ENCODE results near the gene CACNA2D3.

CACNA2D3 gene

DNA sequence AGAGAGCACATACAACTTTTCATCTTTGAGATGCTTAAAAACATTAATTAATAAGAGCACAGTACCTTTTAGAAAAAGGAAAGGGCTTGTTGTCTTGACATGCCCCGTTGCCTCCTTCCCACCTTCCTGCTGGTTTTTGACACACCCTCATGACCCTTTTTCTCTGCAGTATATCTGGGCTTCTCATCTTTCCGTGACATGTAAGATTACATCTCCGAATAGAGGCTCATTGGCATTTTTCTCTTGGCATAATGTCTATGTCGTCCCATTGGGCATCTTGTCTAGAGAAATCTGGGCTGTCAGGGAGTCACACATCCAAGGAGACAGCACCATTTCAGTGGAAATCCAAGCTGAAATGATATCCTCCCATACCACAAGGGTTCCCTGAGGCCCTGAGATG is 741.4 kb downstream of the CACNA2D3 start:
- DNase-seq, result no peak

- DNase-seq, result no peak
Measured at GRCh38 chr3:54865316-54865715, 743.0 kb downstream of the CACNA2D3 start.

- no peak for DNase-seq
Measured at GRCh38 chr3:54866251-54866650, 743.9 kb downstream of the CACNA2D3 start.

DNA sequence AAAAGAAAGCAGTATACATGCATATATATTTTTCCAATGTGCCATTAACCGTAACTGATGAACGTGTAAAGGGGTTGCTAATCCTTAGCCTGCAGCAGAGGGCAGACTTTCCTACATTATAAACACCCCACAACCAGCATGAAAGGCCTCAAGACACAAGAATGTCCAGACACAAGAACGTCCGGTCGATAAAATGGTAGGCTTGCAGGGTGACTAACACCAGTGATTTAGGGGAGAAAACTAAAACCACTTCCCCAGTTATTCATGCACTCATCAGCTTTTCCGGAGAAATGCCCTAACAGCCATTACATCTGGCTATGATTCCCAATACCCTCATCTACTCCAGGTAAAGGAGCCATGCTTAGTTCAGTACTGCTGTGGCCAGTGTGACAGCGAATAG is 748.1 kb downstream of the CACNA2D3 start:
- no peak for DNase-seq

DNA sequence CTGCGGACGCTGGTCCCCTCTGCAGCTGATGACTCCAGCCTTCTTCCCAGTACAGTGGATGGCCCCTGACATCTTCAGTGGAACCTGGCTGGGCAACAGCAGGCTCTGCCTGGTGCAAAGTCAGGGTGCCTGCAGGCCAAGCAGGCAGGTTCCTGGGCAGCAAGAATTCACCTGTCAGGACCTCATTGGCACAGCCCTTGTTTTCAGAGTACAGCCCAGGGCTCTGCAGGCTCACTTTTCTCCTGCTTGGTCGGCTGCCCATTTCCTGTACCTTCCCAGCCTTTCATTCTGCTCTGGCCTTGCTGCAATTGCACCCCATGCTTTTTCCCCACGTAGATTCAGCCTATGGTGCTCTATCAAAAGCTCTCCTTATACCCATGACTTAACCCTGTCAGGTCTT is 749.5 kb downstream of the CACNA2D3 start:
- no peak for DNase-seq

DNA sequence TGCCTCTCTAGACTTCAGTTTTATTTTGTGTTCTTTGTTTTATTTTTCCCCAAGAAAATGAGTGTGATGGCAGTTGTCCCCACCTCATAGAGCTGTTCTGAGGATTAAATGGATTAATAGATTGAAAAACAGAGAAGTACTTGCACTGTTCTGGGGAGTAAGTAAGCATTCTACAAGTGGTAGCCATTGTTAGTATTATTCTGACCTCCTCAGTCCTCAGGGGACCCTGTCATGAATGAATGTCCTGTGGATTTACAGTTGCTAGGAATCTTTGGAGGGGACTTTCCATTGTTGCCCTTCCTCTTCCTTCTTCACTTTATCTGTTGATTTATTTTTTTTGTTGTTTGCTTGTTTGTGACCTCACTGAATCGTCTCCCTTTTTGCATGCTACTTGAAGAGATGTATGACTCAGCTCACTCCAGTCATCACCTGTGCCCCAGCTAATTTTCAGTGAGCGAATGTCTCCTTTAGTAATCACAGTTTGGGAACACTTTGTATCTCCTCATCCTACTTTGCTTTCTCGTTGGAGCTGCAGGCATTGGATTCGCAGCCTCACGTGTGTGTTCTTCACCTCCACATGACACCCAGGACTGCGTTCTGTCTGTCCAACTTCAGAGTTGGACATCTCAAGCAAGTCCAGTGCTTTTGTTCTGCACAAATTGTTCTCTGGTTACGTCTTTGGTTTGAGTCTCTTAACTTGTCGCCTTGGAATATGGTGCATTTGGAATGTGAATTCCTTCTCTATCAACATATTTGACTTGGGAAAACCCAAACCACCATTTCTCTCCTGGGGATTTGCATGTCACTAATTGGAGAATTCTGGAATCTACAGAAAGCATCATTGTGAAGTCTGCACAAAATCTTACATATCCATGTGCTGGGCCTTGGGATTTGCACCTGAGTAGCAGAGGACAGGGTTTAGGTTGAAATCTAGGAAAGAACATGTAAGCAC is 751.0 kb downstream of the CACNA2D3 start:
- no peak for DNase-seq

DNA sequence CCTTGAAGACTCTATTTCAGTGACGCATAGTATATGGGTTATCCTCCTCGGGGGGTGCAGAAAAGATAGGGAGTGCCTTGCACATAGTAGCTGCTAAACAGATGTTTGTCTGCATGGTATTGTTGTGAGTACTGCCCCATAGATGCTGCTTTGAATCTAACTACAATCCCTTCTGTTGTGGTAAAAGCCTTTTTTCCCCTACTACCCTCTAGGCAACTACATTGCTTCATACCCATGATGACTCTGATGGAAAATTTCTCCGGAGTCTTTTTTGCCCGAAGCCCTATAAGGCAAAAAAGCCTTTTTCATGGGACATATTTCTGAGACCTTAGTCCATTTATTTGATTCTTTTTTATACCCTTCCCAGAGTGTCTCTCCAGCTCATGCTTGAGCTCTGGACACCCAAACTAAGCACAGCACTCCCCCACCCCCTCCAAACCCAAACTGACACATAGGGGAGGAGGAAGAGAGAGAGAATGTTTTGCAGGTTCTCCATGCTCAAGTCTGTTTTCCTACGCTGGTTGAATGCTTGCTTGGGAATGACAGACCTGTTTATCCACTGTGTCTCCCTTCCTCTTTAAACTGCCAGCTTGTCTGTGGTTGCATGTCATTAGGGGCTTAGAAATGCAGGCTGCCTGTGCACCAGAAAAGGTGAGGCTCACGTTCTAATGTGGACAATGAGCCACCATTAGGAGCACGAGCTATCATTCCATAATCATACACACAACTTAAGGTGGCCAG is 752.6 kb downstream of the CACNA2D3 start:
- no peak for DNase-seq

GRCh38 chr3:54875596-54876268 is 753.4 kb downstream of the CACNA2D3 start:
- no peak for DNase-seq

- DNase-seq, result no peak
Measured at GRCh38 chr3:54876694-54877093, 754.3 kb downstream of the CACNA2D3 start.

GRCh38 chr3:54877730-54878129 is 755.4 kb downstream of the CACNA2D3 start:
- DNase-seq, result no peak

- DNase-seq, result no peak
Measured at GRCh38 chr3:54878145-54878544, 755.8 kb downstream of the CACNA2D3 start.

- DNase-seq, result no peak
Measured at GRCh38 chr3:54882129-54882833, 759.9 kb downstream of the CACNA2D3 start.

DNA sequence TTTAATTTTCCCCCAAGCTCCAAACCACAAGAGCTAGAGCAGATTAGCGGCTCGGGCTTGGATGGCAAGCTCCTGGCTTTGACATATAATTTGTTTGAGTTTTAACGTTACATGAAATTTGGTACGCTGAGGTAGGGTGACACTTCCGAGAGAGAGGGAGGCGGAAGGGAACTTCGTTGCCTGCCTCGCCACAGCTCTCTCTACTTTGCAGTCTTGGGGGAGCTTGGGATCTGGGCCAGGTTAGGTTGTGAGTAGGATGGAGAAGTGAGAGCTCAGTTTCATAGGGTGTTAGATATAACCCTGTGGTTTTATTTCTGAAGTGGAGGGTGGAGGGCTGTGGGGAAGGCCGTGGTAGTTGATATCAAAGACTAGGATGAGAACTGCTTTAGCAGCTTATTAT is 765.8 kb downstream of the CACNA2D3 start:
- DNase-seq, result no peak

DNA sequence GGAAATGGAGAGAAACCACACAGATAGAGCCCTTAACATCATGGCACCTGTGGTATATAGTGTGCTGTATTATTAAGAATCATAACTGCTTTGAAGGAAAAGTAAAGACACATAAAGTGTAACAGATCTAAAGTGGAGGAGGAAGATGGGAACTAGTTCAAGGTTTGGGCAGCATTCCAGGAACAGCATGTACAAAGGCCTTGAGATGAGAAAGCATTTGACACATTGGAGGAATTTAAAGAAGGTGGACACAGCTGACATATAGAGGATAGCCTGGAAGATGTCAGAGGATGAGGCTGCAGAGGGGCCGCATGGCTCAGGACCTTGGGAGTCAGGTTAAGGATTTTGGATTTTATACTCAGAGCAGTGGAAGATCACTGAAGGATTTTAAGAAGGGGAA is 766.5 kb downstream of the CACNA2D3 start:
- no peak for DNase-seq

GRCh38 chr3:54889731-54890130 is 767.4 kb downstream of the CACNA2D3 start:
- no peak for DNase-seq

DNA sequence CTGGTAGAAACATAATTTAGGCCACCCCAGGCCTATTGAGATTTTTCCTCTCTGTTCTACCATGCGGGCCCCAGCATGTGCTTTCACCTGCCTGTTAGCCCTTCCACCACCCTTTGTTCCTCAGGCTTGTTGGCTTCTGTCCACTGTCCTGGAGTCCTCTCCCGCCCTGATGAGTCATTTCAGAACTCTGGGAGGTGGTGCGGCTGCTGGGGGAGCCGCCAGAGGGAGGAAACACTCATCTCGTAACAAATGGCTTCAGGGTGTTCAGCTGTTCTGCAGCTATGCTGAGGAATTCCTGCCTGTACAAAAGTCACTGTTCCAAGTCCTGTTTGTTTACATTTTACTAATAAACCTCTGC is 769.2 kb downstream of the CACNA2D3 start:
- no peak for DNase-seq

- no peak for DNase-seq
Measured at GRCh38 chr3:54892168-54892567, 769.8 kb downstream of the CACNA2D3 start.

DNA sequence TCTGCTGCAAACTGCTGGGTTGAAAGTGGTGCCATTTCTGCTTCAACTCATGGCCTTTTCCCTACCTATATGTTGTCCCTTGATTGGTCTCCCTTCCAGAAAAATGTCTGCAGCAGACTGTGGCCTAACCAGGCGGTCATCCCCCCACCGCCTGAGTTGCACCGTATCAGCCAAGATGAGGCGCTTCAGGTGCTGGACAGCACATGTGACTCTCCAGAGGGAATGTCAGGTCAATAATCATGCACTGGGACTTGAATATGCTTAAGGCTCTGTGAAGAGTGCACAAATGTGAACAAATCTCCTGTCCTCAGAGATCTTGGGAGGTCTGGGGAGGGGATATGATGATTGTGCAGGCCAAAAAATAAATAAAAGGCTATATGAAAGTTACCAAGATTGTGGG is 773.3 kb downstream of the CACNA2D3 start:
- DNase-seq, result no peak

DNA sequence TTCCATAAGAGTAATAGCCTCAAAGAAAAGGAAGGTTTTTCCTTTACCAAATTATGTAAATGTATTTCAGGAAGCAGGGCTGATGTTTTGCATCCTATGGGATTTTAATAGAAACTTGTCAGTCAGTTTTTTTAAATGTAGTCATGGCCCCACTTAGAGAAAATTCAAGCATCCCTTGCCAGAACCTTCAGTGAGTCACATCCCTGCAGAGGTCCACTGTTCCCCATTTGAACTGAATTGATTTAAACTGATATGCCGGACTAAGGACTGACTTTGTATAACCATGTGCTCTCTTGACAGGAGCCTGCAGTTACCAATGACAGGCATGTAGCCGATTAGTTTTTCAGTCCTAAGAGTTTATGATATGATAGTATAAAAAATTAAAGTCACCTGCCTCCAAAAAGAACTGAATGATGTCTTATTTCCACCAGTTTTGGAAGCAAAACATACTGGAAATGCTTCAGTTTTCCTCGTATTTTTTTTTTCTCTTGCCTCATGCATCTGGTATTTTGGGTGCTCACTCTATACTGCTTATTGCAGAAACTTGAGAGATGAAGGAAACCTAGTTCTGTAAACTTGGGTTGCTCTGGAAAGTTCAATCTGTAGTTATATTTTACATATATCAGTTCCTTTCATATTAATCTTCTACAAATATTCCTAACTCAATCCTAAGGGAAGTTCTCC is 774.8 kb downstream of the CACNA2D3 start:
- no peak for DNase-seq

- DNase-seq, result no peak
Measured at GRCh38 chr3:54899273-54899672, 776.9 kb downstream of the CACNA2D3 start.

- no peak for DNase-seq
Measured at GRCh38 chr3:54900838-54901591, 778.7 kb downstream of the CACNA2D3 start.
